IMR-90 (cell line): ENCODE measurements around the gene GKN2. TPM values are rescaled to one million over a fixed set of nuclear protein-coding genes. Genes with fewer than 3 reads are reported as not detected.

Experiments used
- ATAC-seq: fragments of 200-7000 bp; cut with Tn5 transposase; 2 replicates; pipeline ENCODE4 v1.9.1; 2020; ENCODE audit warnings: low read depth, mild to moderate bottlenecking, moderate library complexity
- BruUV-seq: library from RNA; stranded (reverse); fragments of 400-500 nt; replicated peaks from 2 replicates; lab custom pipeline; 2021; lab: Mats Ljungman, UMichigan
- CTCF ChIA-PET: fragments of 300-600 bp; formaldehyde crosslinking; extraction: SDS; loops from one replicate; lab custom pipeline; 2021; ENCODE audit warnings: antibody characterized with exemption; lab: Yijun Ruan, JAX
- POLR2A ChIA-PET: fragments of 300-600 bp; sonication (Branson Sonifier 250); formaldehyde crosslinking; loops from one replicate; lab custom pipeline; 2022; ENCODE audit warnings: antibody characterized with exemption; ENCODE audit not compliant: unreplicated experiment; lab: Charles Lee
- DNase-seq: peaks from one replicate; pipeline ENCODE4 v3.0.0; 2013
- H2AFZ ChIP-seq: replicated peaks from 2 replicates; pipeline ENCODE3; 2013; ENCODE audit warnings: low read length, mild to moderate bottlenecking; ENCODE audit not compliant: poor library complexity
- H2AK5ac ChIP-seq: 2 replicates; pipeline ENCODE4 v1.6.1; 2013; ENCODE audit warnings: low read depth, low read length, inconsistent platforms
- H2AK9ac ChIP-seq: replicated peaks from 2 replicates; pipeline ENCODE3; 2013; ENCODE audit warnings: mild to moderate bottlenecking, low read depth, low read length, moderate library complexity; ENCODE audit not compliant: poor library complexity
- H2BK120ac ChIP-seq: 2 replicates; pipeline ENCODE4 v1.6.1; 2013; ENCODE audit warnings: low read depth, low read length, inconsistent platforms
- H2BK15ac ChIP-seq: 3 replicates; pipeline ENCODE4 v1.6.1; 2013; ENCODE audit warnings: low read depth, low read length, inconsistent platforms
- H2BK20ac ChIP-seq: 2 replicates; pipeline ENCODE4 v1.6.1; 2013; ENCODE audit warnings: low read depth, mild to moderate bottlenecking, inconsistent platforms, low read length, moderate library complexity
- H2BK5ac ChIP-seq: 2 replicates; pipeline ENCODE4 v1.6.1; 2013; ENCODE audit warnings: mild to moderate bottlenecking, low read depth, low read length, inconsistent platforms; ENCODE audit not compliant: poor library complexity, severe bottlenecking
- H3K14ac ChIP-seq: replicated peaks from 2 replicates; pipeline ENCODE4 v1.6.1; 2013; ENCODE audit warnings: low read depth, low read length, inconsistent platforms
- H3K18ac ChIP-seq: 2 replicates; pipeline ENCODE4 v1.6.1; 2013; ENCODE audit warnings: low read depth, low read length, control low read depth
- H3K23ac ChIP-seq: 2 replicates; pipeline ENCODE4 v1.6.1; 2013; ENCODE audit warnings: low read depth, low read length, inconsistent platforms
- H3K27ac ChIP-seq: 2 replicates; pipeline ENCODE4 v1.5.1; 2013; ENCODE audit warnings: mild to moderate bottlenecking, control low read depth, low read length; ENCODE audit not compliant: insufficient read depth
- H3K27me3 ChIP-seq: 2 replicates; pipeline ENCODE4 v1.6.1; 2013; ENCODE audit warnings: low read length; ENCODE audit not compliant: control insufficient read depth, insufficient read depth
- H3K36me3 ChIP-seq: 2 replicates; pipeline ENCODE4 v1.6.1; 2013; ENCODE audit warnings: low read length, mixed read lengths; ENCODE audit not compliant: control insufficient read depth, insufficient read depth
- H3K4ac ChIP-seq: 2 replicates; pipeline ENCODE4 v1.6.1; 2013; ENCODE audit warnings: low read depth, low read length, inconsistent platforms
- H3K4me1 ChIP-seq: 2 replicates; pipeline ENCODE4 v1.6.1; 2013; ENCODE audit warnings: low read length, mixed read lengths; ENCODE audit not compliant: control insufficient read depth, insufficient read depth
- H3K4me2 ChIP-seq: 2 replicates; pipeline ENCODE4 v1.6.1; 2013; ENCODE audit warnings: low read depth, mild to moderate bottlenecking, control low read depth, low read length, moderate library complexity
- H3K4me3 ChIP-seq: 2 replicates; pipeline ENCODE4 v1.5.1; 2013; ENCODE audit warnings: low read depth, mild to moderate bottlenecking, control low read depth, low read length, moderate library complexity; ENCODE audit not compliant: insufficient read depth
- H3K56ac ChIP-seq: 2 replicates; pipeline ENCODE4 v1.6.1; 2013; ENCODE audit warnings: low read length, inconsistent platforms; ENCODE audit not compliant: insufficient read depth; ENCODE audit errors: extremely low read depth
- H3K79me1 ChIP-seq, 2 experiments: 2 replicates each; pipeline ENCODE4 v1.6.1; 2013; ENCODE audit warnings: low read length in 2 of 2, inconsistent platforms in 1 of 2, low read depth in 1 of 2
- H3K9ac ChIP-seq: 2 replicates; pipeline ENCODE4 v1.6.1; 2013; ENCODE audit warnings: low read depth, low read length, control low read depth
- H3K9me1 ChIP-seq: 2 replicates; pipeline ENCODE4 v1.6.1; 2013; ENCODE audit warnings: low read length, inconsistent platforms; ENCODE audit not compliant: insufficient read depth
- H3K9me3 ChIP-seq: 2 replicates; pipeline ENCODE4 v1.6.1; 2013; ENCODE audit warnings: low read length; ENCODE audit not compliant: control insufficient read depth, insufficient read depth
- H4K20me1 ChIP-seq: 2 replicates; pipeline ENCODE4 v1.6.1; 2013; ENCODE audit warnings: low read length, inconsistent platforms; ENCODE audit not compliant: insufficient read depth
- H4K5ac ChIP-seq: 2 replicates; pipeline ENCODE4 v1.6.1; 2013; ENCODE audit warnings: mild to moderate bottlenecking, low read depth, low read length, control low read depth
- H4K8ac ChIP-seq, 2 experiments: 2 replicates each; pipeline ENCODE4 v1.6.1; 2013; ENCODE audit warnings: low read depth in 2 of 2, low read length in 2 of 2, control low read depth in 1 of 2, inconsistent platforms in 1 of 2
- H4K91ac ChIP-seq: 2 replicates; pipeline ENCODE4 v1.6.1; 2013; ENCODE audit warnings: low read depth, low read length, inconsistent platforms; ENCODE audit not compliant: insufficient read depth
- CEBPB ChIP-seq: IDR thresholded peaks from 2 replicates; pipeline ENCODE4 v1.6.1; 2012; ENCODE audit warnings: low read depth, low read length, improper control_type of control experiment
- CHD1 ChIP-seq: IDR thresholded peaks from 2 replicates; pipeline ENCODE4 v1.6.1; 2012; ENCODE audit warnings: low read depth, low read length, improper control_type of control experiment
- FOS ChIP-seq: fragments of 150-350 bp; IDR thresholded peaks from 2 replicates; pipeline ENCODE4 v1.6.1; 2016; ENCODE audit warnings: low read depth, low read length
- MAFK ChIP-seq: IDR thresholded peaks from 2 replicates; pipeline ENCODE4 v1.6.1; 2012; ENCODE audit warnings: low read depth, low read length, improper control_type of control experiment
- NFE2L2 ChIP-seq: fragments of 150-350 bp; IDR thresholded peaks from 2 replicates; pipeline ENCODE4 v1.6.1; 2016; ENCODE audit warnings: low read depth, mild to moderate bottlenecking, low read length
- POLR2A ChIP-seq: IDR thresholded peaks from 2 replicates; pipeline ENCODE4 v1.6.1; 2012; ENCODE audit warnings: mild to moderate bottlenecking, low read depth, low read length
- RAD21 ChIP-seq: IDR thresholded peaks from 2 replicates; pipeline ENCODE4 v1.6.1; 2012; ENCODE audit warnings: low read length, improper control_type of control experiment
- RCOR1 ChIP-seq: IDR thresholded peaks from 2 replicates; pipeline ENCODE4 v1.6.1; 2012; ENCODE audit warnings: mild to moderate bottlenecking, low read length, improper control_type of control experiment; ENCODE audit not compliant: insufficient replicate concordance
- RFX5 ChIP-seq: IDR thresholded peaks from 2 replicates; pipeline ENCODE4 v1.8.0; 2012; ENCODE audit warnings: low read depth, mild to moderate bottlenecking, low read length, moderate library complexity
- SMC3 ChIP-seq: fragments of 150-350 bp; IDR thresholded peaks from 2 replicates; pipeline ENCODE4 v1.6.1; 2016; ENCODE audit warnings: low read depth, mild to moderate bottlenecking, antibody characterized with exemption, low read length, moderate library complexity
- WGBS, 2 experiments: methylation state at CpG; one replicate each; pipeline versions ENCODE4 v1.1.5 to v1.1.7; 2013; ENCODE audit warnings: missing lambda C conversion rate in 2 of 2; ENCODE audit not compliant: insufficient read length in 1 of 2; ENCODE audit errors: extremely low coverage in 2 of 2; 5-methylcytosine and 5-hydroxymethylcytosine counted together
- dilution Hi-C: fragments of 300-500 bp; cut with HindIII; formaldehyde crosslinking; loops from one replicate; pipeline ENCODE4 v1.14.3; 2018; ENCODE audit warnings: low sequenced_read_pairs; ENCODE audit not compliant: unreplicated experiment
- in situ Hi-C: fragments of 300-500 bp; cut with MboI; formaldehyde crosslinking; loops from 3 replicates; pipeline ENCODE4 v1.14.3; 2019; ENCODE audit warnings: low sequenced_read_pairs, inconsistent platforms, mixed read lengths
- intact Hi-C: fragments of 100-400 bp; cut with micrococcal nuclease; formaldehyde crosslinking; loops from 2 replicates; pipeline ENCODE4 v1.10.0; 2022
- polyA plus RNA-seq, 3 experiments: library from polyadenylated mRNA; depleted of rRNA; stranded (reverse); fragments of >200 nt; gene quantifications; 2 replicates each; pipeline ENCODE4 v1.2.3, GENCODE V29; 2012; ENCODE audit warnings: low replicate concordance in 1 of 3
- total RNA-seq: library from RNA; depleted of rRNA; stranded (reverse); fragments of >200 nt; gene quantifications from 2 replicates; pipeline ENCODE4 v1.2.3, GENCODE V29; 2012
- TF ChIP-seq, protein P1 (sequence below): conservative IDR thresholded peaks from 2 replicates; pipeline ENCODE4 v1.5.1; 2012; ENCODE audit warnings: mild to moderate bottlenecking, low read depth, low read length, improper control_type of control experiment
- TF ChIP-seq, protein P2 (sequence below): fragments of 150-350 bp; IDR thresholded peaks from 2 replicates; pipeline ENCODE4 v1.6.1; 2017; ENCODE audit warnings: mild to moderate bottlenecking, antibody characterized with exemption, low read length, low read depth

GKN2 gene
- total and polyA plus RNA-seq, 2 of the 4 experiments (the other 2 are of a cell fraction) = not detected

DNA sequence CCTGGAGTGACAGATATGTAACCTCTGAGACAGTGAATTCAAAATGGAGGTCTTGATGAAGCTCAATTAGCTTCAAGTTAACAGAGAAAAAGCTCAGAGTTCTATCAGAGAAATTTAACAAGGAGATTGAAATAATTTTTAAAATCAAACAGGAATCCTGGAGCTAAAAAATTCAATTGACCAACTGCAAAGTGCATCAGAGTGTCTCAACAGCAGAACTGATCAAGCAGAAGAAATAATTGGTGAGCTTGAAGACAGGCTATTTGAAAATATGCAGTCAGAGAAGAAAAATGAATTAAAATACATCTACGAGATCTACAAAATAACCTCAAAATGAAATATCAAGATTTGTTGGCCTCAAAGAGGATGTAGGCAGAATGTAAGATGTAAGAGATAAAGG, 51.1 kb downstream of the GKN2 start:
- BruUV-seq = no TSS peak
- no peak overlapping the region for H2BK120ac ChIP-seq
- H2AK9ac ChIP-seq = no peak overlapping the region
- no peak overlapping the region for H2BK5ac ChIP-seq
- ChIA-PET CTCF (interaction anchor here (0.8 to 3.1 kb wide), 4 partner anchors 31 to 193 kb away, joined by 3 to 10 read pairs (median 3); no protein-coding TSS in a partner anchor), POLR2A (no interaction called here)
- no peak overlapping the region for H3K56ac ChIP-seq
- ATAC-seq (no peak), DNase-seq (no peak)
- no peak overlapping the region for H3K14ac ChIP-seq
- H3K27me3 ChIP-seq = no peaks in the 10 kb centered on the region
- no peaks in the 10 kb centered on the region for H3K4me1 ChIP-seq
- H4K91ac ChIP-seq = no peak overlapping the region
- H3K4me2 ChIP-seq = no peak overlapping the region
- no peak overlapping the region for H3K9ac ChIP-seq
- H3K79me1 ChIP-seq = no peaks in the 10 kb centered on the region
- no peaks in the 10 kb centered on the region for H3K9me1 ChIP-seq
- dilution Hi-C loops (no loop called here), intact Hi-C loops (no loop called here), in situ Hi-C loops (no loop called here)
- H4K5ac ChIP-seq = no peak overlapping the region
- H3K9me3 ChIP-seq = peaks cover 8% of the 10 kb centered on the region
- H2BK15ac ChIP-seq = no peak overlapping the region
- no peaks in the 10 kb centered on the region for H3K36me3 ChIP-seq
- no peak overlapping the region for H3K4me3 ChIP-seq
- WGBS, 2 experiments = no CpG with 5 or more reads among the region's 1 CpG
- no peak overlapping the region for H4K8ac ChIP-seq
- no peak for TF ChIP-seq NFE2L2
- TF ChIP-seq, protein P1, sequence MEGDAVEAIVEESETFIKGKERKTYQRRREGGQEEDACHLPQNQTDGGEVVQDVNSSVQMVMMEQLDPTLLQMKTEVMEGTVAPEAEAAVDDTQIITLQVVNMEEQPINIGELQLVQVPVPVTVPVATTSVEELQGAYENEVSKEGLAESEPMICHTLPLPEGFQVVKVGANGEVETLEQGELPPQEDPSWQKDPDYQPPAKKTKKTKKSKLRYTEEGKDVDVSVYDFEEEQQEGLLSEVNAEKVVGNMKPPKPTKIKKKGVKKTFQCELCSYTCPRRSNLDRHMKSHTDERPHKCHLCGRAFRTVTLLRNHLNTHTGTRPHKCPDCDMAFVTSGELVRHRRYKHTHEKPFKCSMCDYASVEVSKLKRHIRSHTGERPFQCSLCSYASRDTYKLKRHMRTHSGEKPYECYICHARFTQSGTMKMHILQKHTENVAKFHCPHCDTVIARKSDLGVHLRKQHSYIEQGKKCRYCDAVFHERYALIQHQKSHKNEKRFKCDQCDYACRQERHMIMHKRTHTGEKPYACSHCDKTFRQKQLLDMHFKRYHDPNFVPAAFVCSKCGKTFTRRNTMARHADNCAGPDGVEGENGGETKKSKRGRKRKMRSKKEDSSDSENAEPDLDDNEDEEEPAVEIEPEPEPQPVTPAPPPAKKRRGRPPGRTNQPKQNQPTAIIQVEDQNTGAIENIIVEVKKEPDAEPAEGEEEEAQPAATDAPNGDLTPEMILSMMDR = no peak
- TF ChIP-seq CHD1 = no peak
- TF ChIP-seq POLR2A = no peak
- no peak for TF ChIP-seq RCOR1
- no peak for TF ChIP-seq RFX5
- TF ChIP-seq, protein P2, sequence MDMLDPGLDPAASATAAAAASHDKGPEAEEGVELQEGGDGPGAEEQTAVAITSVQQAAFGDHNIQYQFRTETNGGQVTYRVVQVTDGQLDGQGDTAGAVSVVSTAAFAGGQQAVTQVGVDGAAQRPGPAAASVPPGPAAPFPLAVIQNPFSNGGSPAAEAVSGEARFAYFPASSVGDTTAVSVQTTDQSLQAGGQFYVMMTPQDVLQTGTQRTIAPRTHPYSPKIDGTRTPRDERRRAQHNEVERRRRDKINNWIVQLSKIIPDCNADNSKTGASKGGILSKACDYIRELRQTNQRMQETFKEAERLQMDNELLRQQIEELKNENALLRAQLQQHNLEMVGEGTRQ = no peak
- TF ChIP-seq FOS = no peak
- no peak for TF ChIP-seq SMC3
- no peak for TF ChIP-seq RAD21
- no peak for TF ChIP-seq MAFK
- no peak for TF ChIP-seq CEBPB
- H3K4ac ChIP-seq = no peak overlapping the region
- H3K27ac ChIP-seq = no peak overlapping the region
- H2AFZ ChIP-seq = no peak overlapping the region
- H4K20me1 ChIP-seq = no peaks in the 10 kb centered on the region
- no peak overlapping the region for H3K18ac ChIP-seq
- H3K23ac ChIP-seq = no peak overlapping the region
- no peak overlapping the region for H2AK5ac ChIP-seq
- H2BK20ac ChIP-seq = no peak overlapping the region
